ENCODE measurements around the gene EFNA5.

Gene EFNA5

DNA sequence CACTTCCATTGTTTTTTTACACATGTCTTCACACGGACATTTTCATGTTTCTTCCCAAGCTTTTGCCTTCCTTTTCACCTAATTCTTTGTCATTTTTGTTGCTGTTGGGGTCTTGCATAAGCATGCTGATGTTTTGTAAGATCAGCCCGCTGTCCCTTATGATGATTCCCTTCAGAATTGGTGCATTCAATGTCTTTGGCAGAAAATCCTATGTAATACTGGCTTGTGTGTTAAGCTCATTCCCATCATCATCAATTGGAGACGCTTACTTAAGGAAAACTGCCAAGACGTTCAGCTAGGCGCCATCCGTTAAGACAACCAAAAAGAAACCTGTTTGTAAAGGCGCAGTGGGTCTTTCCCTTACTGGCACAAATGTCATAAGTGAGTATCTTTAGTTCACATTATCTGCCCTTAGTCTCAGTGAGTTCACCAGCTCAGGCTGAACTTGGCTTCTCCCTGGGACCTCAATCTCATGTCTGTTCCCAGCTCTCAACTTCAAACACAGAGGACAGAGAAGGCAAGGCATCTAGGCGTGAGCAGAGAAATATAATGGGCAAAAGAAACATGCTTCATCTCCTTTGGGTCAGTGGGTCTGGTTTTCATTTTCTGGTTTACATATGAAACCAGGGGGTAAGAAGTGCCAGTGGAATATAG, 97.9 kb downstream of the EFNA5 start:
- no peak overlapping the region for H2AFZ ChIP-seq (ENCODE audit: low read length)
- TF ChIP-seq EZH2 (IDR thresholded peaks at IDR 0.05; ENCODE audit: borderline replicate concordance, low read length): no peak
- TF ChIP-seq, protein P1, sequence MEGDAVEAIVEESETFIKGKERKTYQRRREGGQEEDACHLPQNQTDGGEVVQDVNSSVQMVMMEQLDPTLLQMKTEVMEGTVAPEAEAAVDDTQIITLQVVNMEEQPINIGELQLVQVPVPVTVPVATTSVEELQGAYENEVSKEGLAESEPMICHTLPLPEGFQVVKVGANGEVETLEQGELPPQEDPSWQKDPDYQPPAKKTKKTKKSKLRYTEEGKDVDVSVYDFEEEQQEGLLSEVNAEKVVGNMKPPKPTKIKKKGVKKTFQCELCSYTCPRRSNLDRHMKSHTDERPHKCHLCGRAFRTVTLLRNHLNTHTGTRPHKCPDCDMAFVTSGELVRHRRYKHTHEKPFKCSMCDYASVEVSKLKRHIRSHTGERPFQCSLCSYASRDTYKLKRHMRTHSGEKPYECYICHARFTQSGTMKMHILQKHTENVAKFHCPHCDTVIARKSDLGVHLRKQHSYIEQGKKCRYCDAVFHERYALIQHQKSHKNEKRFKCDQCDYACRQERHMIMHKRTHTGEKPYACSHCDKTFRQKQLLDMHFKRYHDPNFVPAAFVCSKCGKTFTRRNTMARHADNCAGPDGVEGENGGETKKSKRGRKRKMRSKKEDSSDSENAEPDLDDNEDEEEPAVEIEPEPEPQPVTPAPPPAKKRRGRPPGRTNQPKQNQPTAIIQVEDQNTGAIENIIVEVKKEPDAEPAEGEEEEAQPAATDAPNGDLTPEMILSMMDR (IDR thresholded peaks at IDR 0.05; ENCODE audit: low read length): no peak
- H4K20me1 ChIP-seq (ENCODE audit: insufficient read depth, low read length): no peaks in the 10 kb centered on the region
- no peak overlapping the region for H3K9ac ChIP-seq (ENCODE audit: low read length)
- H3K36me3 ChIP-seq (ENCODE audit: insufficient read depth, low read length): no peaks in the 10 kb centered on the region
- H3K4me3 ChIP-seq (ENCODE audit: low read depth, low read length, poor library complexity, severe bottlenecking): no peak overlapping the region
- H3K4me2 ChIP-seq (ENCODE audit: low read length): no peak overlapping the region
- H3F3A ChIP-seq (ENCODE audit: insufficient read depth, low read length): no peaks in the 10 kb centered on the region
- no peaks in the 10 kb centered on the region for H3K9me2 ChIP-seq (ENCODE audit: low read depth, low read length)
- peaks cover 50% of the 10 kb centered on the region for H3K4me1 ChIP-seq (ENCODE audit: insufficient read depth, low read length, severe bottlenecking)
- H3K27ac ChIP-seq (ENCODE audit: low read depth, low read length, poor library complexity, severe bottlenecking): no peak overlapping the region
- no peaks in the 10 kb centered on the region for H3K9me3 ChIP-seq (ENCODE audit: low read length)
- no peaks in the 10 kb centered on the region for H3K27me3 ChIP-seq (ENCODE audit: insufficient read depth, low read length)
- H3K79me2 ChIP-seq (ENCODE audit: insufficient read depth, low read length): no peaks in the 10 kb centered on the region

DNA sequence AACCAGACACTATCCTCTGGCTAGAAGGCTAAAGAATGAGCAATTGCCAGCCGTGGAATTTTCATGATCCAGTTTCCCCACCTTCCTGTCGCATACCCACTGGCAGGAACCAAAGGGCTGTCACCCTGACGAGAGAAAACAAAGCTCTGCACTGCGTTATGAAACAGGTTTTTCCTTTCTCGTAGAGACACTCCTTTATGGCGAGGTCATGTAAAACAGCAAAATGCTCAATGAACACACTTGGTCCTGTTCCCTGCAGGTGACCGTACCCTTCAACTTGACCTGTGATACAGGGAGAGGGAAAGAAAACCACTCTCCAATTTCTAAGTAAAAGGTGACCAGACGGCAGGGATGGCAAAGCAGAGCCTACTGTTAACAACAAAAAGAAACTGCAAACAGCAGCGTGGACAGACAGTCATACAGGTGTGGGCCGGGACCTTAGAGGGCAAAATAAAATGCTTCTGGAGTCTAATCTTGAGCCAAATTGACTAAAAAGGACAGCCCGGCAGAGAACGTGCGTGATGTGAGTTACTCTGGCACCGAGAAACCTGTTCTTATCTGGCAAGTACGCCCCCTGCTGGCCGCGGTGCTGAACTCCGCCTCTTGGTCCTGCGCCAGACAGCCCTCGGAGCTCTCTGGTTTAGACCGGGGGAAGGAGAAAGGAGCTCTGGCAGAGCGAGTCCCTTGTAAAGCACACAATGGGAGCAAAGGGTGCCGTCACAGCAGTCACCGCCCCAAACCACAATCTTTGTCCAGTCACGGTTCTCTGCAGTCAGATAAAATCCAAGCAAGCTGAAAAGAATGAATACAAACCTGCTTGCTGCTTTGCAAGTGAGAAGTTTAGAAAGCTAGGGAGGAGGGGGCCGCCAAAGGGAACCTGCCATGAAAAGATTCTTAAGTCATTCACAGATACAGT, 98.9 kb downstream of the EFNA5 start:
- no peaks in the 10 kb centered on the region for H3K27me3 ChIP-seq (ENCODE audit: insufficient read depth, low read length)
- H3K27ac ChIP-seq (ENCODE audit: low read depth, low read length, poor library complexity, severe bottlenecking): peak overlapping the region; percentile 96
- no peaks in the 10 kb centered on the region for H3K9me2 ChIP-seq (ENCODE audit: low read depth, low read length)
- H3F3A ChIP-seq (ENCODE audit: insufficient read depth, low read length): no peaks in the 10 kb centered on the region
- H3K79me2 ChIP-seq (ENCODE audit: insufficient read depth, low read length): no peaks in the 10 kb centered on the region
- peak overlapping the region; percentile 70 for H3K9ac ChIP-seq (ENCODE audit: low read length)
- TF ChIP-seq, protein P1 (IDR thresholded peaks at IDR 0.05; ENCODE audit: low read length): peak; percentile 93
- no peak for TF ChIP-seq EZH2 (IDR thresholded peaks at IDR 0.05; ENCODE audit: borderline replicate concordance, low read length)
- no peaks in the 10 kb centered on the region for H4K20me1 ChIP-seq (ENCODE audit: insufficient read depth, low read length)
- H3K9me3 ChIP-seq (ENCODE audit: low read length): no peaks in the 10 kb centered on the region
- H3K4me2 ChIP-seq (ENCODE audit: low read length): peak overlapping the region; percentile 86
- peaks cover 60% of the 10 kb centered on the region for H3K4me1 ChIP-seq (ENCODE audit: insufficient read depth, low read length, severe bottlenecking)
- H2AFZ ChIP-seq (ENCODE audit: low read length): 0 out of 2 replicates have a peak overlapping the region, but pooled peaks have one; percentile 22
- peak overlapping the region; percentile 53 for H3K4me3 ChIP-seq (ENCODE audit: low read depth, low read length, poor library complexity, severe bottlenecking)
- no peaks in the 10 kb centered on the region for H3K36me3 ChIP-seq (ENCODE audit: insufficient read depth, low read length)

DNA sequence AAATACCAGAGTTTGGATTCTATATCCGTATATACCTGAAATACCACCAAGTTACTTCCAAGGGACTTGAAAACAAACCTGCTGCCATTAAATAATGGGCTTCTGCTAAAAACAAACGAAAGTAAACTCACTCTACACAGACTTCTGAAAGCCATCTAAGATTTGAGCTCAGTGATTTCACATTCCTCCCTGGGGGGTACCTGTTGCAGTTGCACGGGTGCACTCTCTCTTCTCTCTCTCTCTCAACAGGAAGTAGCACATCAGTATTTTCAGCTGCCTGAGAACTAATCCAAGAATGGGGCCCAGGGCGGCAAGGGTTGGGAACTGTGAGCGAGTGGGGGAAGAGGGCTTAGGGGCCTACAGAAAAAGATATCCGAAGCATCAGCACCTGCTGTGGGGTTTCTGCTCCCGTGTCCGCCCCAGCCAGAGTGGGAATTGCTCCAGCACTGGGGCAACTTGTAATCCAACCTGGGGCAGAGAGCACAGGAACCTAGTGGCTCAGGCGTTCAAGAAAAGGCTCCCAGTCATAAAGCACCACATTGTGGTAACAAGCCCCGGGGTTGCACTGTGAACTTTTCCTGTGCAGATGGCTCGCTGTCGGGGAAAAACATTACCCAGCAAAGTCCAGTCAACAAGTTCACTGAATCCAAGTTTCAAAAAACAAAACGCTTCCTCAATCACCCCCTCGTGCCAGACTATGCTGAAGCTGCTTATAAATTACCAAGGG, 99.8 kb downstream of the EFNA5 start:
- H3K4me2 ChIP-seq (ENCODE audit: low read length): peak overlapping the region; percentile 86
- peaks cover 69% of the 10 kb centered on the region for H3K4me1 ChIP-seq (ENCODE audit: insufficient read depth, low read length, severe bottlenecking)
- H3K36me3 ChIP-seq (ENCODE audit: insufficient read depth, low read length): no peaks in the 10 kb centered on the region
- peak overlapping the region; percentile 96 for H3K27ac ChIP-seq (ENCODE audit: low read depth, low read length, poor library complexity, severe bottlenecking)
- no peak overlapping the region for H2AFZ ChIP-seq (ENCODE audit: low read length)
- H3K4me3 ChIP-seq (ENCODE audit: low read depth, low read length, poor library complexity, severe bottlenecking): peak overlapping the region; percentile 53
- no peaks in the 10 kb centered on the region for H4K20me1 ChIP-seq (ENCODE audit: insufficient read depth, low read length)
- no peaks in the 10 kb centered on the region for H3K9me2 ChIP-seq (ENCODE audit: low read depth, low read length)
- TF ChIP-seq EZH2 (IDR thresholded peaks at IDR 0.05; ENCODE audit: borderline replicate concordance, low read length): no peak
- TF ChIP-seq, protein P1 (IDR thresholded peaks at IDR 0.05; ENCODE audit: low read length): peak; percentile 38
- no peaks in the 10 kb centered on the region for H3K79me2 ChIP-seq (ENCODE audit: insufficient read depth, low read length)
- H3K27me3 ChIP-seq (ENCODE audit: insufficient read depth, low read length): no peaks in the 10 kb centered on the region
- H3F3A ChIP-seq (ENCODE audit: insufficient read depth, low read length): no peaks in the 10 kb centered on the region
- H3K9me3 ChIP-seq (ENCODE audit: low read length): no peaks in the 10 kb centered on the region
- peak overlapping the region; percentile 70; the same call in 1 of the 2 replicates for H3K9ac ChIP-seq (ENCODE audit: low read length)

Data from OCI-LY1 (cell line).